ENCODE results near the gene SPG11.
"Not testable (repeated sequence)": the region's sequence is repeated elsewhere in the genome, so short reads cannot be mapped to it uniquely, and the experiment has no call there.

The SPG11 gene

DNA sequence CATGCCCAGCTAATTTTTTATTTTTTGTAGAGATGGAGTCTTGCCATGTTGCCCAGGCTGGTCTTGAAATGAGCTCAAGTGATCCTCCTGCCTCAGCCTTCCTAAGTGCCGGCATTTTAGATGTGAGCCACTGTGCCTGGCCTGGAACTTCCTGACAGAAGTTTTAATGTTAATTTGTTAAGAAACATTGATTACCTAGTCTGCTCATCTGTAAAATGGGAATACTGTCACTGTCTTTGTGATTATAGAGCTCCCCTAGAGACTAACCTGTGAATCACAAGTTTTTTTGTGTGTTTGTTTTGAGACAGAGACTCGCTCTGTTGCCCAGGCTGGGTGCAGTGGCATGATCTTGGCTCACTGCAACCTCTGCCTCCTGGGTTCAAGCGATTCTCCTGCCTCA is 130.8 kb downstream of the SPG11 start:
- no peak overlapping the region for H3K4me3 ChIP-seq (ENCODE audit: insufficient read length, low read depth)
- H3K4me1 ChIP-seq (ENCODE audit: insufficient read depth, insufficient read length), result no peaks in the 10 kb centered on the region
- no peak for TF ChIP-seq YY1 (IDR thresholded peaks at IDR 0.05; ENCODE audit: insufficient read depth, insufficient read length)
- TF ChIP-seq SUZ12 (IDR thresholded peaks at IDR 0.05; ENCODE audit: extremely low read depth, insufficient read depth, insufficient read length), result no peak
- no peak for TF ChIP-seq ZNF274 (IDR thresholded peaks at IDR 0.05; ENCODE audit: low read depth, low read length)
- peaks cover 14% of the 10 kb centered on the region for H3K36me3 ChIP-seq (ENCODE audit: insufficient read depth, insufficient read length, low read length)
- DNase-seq (ENCODE audit: low read depth, low spot score), result no peak
- no peak overlapping the region for H3K9ac ChIP-seq (ENCODE audit: insufficient read length, low read depth)
- H3K9me3 ChIP-seq (ENCODE audit: insufficient read depth, low read length), result no peaks in the 10 kb centered on the region
- H3K27me3 ChIP-seq (ENCODE audit: insufficient read depth, insufficient read length), result no peaks in the 10 kb centered on the region

DNA sequence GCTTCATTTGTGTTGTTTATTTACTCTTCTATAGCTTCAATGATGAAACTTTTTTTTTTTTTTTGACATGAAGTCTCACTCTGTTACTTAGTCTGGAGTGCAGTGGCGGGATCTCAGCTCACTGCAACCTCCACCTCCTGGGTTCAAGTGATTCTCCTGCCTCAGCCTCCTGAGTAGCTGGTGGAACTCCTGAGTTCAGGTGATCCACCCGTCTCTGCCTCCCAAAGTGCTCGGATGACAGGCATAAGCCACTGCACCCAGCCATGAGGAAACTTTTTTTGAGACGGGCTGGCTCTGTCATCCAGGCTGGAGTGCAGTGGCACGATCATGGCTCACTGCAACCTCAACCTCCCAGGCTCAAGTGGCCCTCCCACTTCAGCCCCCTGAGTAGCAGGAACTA is 131.2 kb downstream of the SPG11 start:
- not testable (repeated sequence) for H3K9ac ChIP-seq (ENCODE audit: insufficient read length, low read depth); H3K4me3 ChIP-seq (ENCODE audit: insufficient read length, low read depth); DNase-seq (ENCODE audit: low read depth, low spot score); H3K27me3 ChIP-seq (ENCODE audit: insufficient read depth, insufficient read length); H3K4me1 ChIP-seq (ENCODE audit: insufficient read depth, insufficient read length); H3K9me3 ChIP-seq (ENCODE audit: insufficient read depth, low read length)
- peaks cover 13% of the 10 kb centered on the region for H3K36me3 ChIP-seq (ENCODE audit: insufficient read depth, insufficient read length, low read length)

DNA sequence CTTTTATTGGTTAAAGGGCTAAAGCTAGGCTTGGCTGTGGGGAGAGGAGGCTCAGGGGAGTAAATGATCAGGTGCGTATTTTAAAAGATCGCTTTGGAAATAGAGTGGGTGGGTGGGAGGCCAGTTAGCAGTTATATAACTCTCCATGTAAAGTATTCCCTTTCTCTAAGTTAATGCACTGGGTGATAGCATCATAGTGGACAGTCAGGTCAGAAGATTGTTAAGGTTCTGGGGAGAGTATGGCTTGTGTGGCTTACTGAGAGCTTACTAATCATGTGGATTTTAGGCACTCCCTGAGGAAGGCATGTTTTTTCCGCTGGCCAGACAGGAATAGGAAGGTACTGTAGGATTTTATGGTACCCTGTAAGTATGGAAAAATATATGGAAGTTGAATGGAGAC is 132.8 kb downstream of the SPG11 start:
- TF ChIP-seq ZNF274 (IDR thresholded peaks at IDR 0.05; ENCODE audit: low read depth, low read length) (no peak), YY1 (IDR thresholded peaks at IDR 0.05; ENCODE audit: insufficient read depth, insufficient read length) (no peak), SUZ12 (IDR thresholded peaks at IDR 0.05; ENCODE audit: extremely low read depth, insufficient read depth, insufficient read length) (no peak)
- Histone ChIP-seq H3K36me3 (ENCODE audit: insufficient read depth, insufficient read length, low read length) (peaks cover 15% of the 10 kb centered on the region), H3K9me3 (ENCODE audit: insufficient read depth, low read length) (no peaks in the 10 kb centered on the region), H3K4me1 (ENCODE audit: insufficient read depth, insufficient read length) (no peaks in the 10 kb centered on the region), H3K27me3 (ENCODE audit: insufficient read depth, insufficient read length) (no peaks in the 10 kb centered on the region), H3K9ac (ENCODE audit: insufficient read length, low read depth) (no peak overlapping the region), H3K4me3 (ENCODE audit: insufficient read length, low read depth) (no peak overlapping the region)
- no peak for DNase-seq (ENCODE audit: low read depth, low spot score)

DNA sequence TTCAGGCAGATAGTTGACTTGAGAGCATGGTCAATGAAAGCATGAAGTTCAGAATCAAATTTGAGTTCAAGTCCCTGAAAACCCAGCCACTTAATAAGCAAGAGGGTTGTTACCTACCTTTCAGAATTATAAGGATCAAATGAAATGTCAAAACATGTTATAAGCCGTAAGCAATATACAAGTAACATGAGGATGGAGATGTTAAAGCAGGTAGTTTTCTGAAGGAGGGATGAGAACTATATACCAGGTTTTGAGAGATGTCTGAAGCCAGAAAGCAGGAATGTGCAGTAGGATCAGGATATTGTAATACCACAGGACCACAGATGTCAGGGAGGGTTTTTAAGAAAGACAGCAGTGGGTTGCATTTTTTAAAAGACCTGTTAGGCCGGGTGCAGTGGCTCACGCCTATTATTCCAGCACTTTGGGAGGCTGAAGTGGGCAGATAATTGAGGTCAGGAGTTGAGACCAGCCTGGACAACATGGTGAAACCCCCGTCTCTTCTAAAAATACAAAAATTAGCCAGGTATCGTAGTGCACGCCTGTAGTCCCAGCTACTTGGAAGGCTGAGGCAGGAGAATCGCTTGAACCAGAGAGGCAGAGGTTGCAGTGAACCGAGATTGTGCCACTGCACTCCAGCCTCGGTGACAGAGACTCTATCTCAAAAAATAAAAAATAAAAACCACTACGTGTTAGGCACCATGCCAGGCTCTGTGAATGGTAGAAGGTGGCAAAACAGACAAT is 133.4 kb downstream of the SPG11 start:
- H3K9ac ChIP-seq (ENCODE audit: insufficient read length, low read depth), result no peak overlapping the region
- H3K4me3 ChIP-seq (ENCODE audit: insufficient read length, low read depth), result no peak overlapping the region
- no peaks in the 10 kb centered on the region for H3K27me3 ChIP-seq (ENCODE audit: insufficient read depth, insufficient read length)
- H3K36me3 ChIP-seq (ENCODE audit: insufficient read depth, insufficient read length, low read length), result peaks cover 19% of the 10 kb centered on the region
- H3K9me3 ChIP-seq (ENCODE audit: insufficient read depth, low read length), result no peaks in the 10 kb centered on the region
- H3K4me1 ChIP-seq (ENCODE audit: insufficient read depth, insufficient read length), result no peaks in the 10 kb centered on the region
- TF ChIP-seq YY1 (IDR thresholded peaks at IDR 0.05; ENCODE audit: insufficient read depth, insufficient read length) (no peak), SUZ12 (IDR thresholded peaks at IDR 0.05; ENCODE audit: extremely low read depth, insufficient read depth, insufficient read length) (no peak), ZNF274 (IDR thresholded peaks at IDR 0.05; ENCODE audit: low read depth, low read length) (no peak)
- DNase-seq (ENCODE audit: low read depth, low spot score), result no peak

DNA sequence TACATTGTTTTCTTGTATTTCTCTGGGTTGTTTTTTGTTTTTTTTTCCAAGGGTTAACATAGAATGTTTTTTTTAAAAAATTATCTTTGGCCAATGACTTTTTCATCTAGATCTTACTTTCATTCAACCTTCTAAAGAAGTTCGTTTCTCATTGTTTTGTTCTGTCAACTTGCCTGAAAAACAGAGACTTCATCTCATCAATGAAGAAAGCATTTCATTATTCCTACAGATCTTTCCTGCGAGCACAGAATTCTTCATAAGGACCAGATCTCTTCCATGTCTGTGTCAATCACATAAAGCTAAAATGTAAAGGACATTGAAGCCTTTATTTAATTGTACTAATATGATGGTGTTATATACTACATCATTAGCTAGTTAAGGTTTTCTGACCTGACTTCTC is 136.2 kb downstream of the SPG11 start:
- no peak for TF ChIP-seq SUZ12 (IDR thresholded peaks at IDR 0.05; ENCODE audit: extremely low read depth, insufficient read depth, insufficient read length)
- no peak for TF ChIP-seq YY1 (IDR thresholded peaks at IDR 0.05; ENCODE audit: insufficient read depth, insufficient read length)
- TF ChIP-seq ZNF274 (IDR thresholded peaks at IDR 0.05; ENCODE audit: low read depth, low read length), result no peak
- H3K4me1 ChIP-seq (ENCODE audit: insufficient read depth, insufficient read length), result no peaks in the 10 kb centered on the region
- no peaks in the 10 kb centered on the region for H3K9me3 ChIP-seq (ENCODE audit: insufficient read depth, low read length)
- peaks cover 34% of the 10 kb centered on the region for H3K36me3 ChIP-seq (ENCODE audit: insufficient read depth, insufficient read length, low read length)
- no peak overlapping the region for H3K9ac ChIP-seq (ENCODE audit: insufficient read length, low read depth)
- no peak for DNase-seq (ENCODE audit: low read depth, low spot score)
- no peak overlapping the region for H3K4me3 ChIP-seq (ENCODE audit: insufficient read length, low read depth)
- H3K27me3 ChIP-seq (ENCODE audit: insufficient read depth, insufficient read length), result no peaks in the 10 kb centered on the region

DNA sequence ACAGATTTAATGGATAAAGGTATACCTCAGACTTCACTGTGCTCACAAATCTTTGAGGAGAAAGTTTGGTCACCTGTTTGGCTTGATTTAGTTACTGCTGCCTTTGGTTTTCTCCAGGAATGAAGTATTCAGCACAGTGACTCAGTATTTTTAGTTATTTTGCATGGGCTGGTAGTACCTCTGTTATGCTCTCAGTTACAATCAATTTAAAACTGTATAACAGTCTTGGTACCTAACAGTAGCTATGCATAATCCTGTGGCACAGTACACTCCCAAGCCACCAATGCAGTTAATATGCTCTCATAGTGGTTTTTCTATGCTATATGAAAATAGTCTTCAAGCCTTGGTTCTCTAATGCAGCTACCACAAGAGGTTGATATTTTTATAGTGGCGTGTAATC is 138.4 kb downstream of the SPG11 start:
- no peaks in the 10 kb centered on the region for H3K4me1 ChIP-seq (ENCODE audit: insufficient read depth, insufficient read length)
- peaks cover 43% of the 10 kb centered on the region for H3K36me3 ChIP-seq (ENCODE audit: insufficient read depth, insufficient read length, low read length)
- no peak for DNase-seq (ENCODE audit: low read depth, low spot score)
- no peak for TF ChIP-seq ZNF274 (IDR thresholded peaks at IDR 0.05; ENCODE audit: low read depth, low read length)
- no peak for TF ChIP-seq SUZ12 (IDR thresholded peaks at IDR 0.05; ENCODE audit: extremely low read depth, insufficient read depth, insufficient read length)
- no peak for TF ChIP-seq YY1 (IDR thresholded peaks at IDR 0.05; ENCODE audit: insufficient read depth, insufficient read length)
- H3K9ac ChIP-seq (ENCODE audit: insufficient read length, low read depth), result no peak overlapping the region
- H3K9me3 ChIP-seq (ENCODE audit: insufficient read depth, low read length), result no peaks in the 10 kb centered on the region
- no peaks in the 10 kb centered on the region for H3K27me3 ChIP-seq (ENCODE audit: insufficient read depth, insufficient read length)
- no peak overlapping the region for H3K4me3 ChIP-seq (ENCODE audit: insufficient read length, low read depth)

DNA sequence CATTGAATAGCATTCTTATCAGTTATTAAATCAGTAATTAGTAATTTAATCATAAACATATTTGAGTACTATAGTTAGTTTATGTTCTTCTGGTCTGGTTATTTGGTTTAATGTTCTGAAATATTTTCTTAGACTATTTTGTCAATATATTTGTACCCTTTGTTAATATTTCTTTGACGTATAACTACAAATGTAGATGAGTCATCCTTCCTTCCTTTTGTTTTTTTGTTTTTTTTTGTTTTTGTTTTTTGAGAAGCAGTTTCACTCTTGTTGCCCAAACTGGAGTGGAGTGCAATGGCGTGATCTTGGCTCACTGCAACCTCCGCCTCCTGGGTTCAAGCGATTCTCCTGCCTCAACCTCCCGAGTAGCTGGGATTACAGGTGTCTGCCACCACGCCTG is 143.9 kb downstream of the SPG11 start:
- TF ChIP-seq SUZ12 (IDR thresholded peaks at IDR 0.05; ENCODE audit: extremely low read depth, insufficient read depth, insufficient read length), result no peak
- H3K4me1 ChIP-seq (ENCODE audit: insufficient read depth, insufficient read length), result no peaks in the 10 kb centered on the region

DNA sequence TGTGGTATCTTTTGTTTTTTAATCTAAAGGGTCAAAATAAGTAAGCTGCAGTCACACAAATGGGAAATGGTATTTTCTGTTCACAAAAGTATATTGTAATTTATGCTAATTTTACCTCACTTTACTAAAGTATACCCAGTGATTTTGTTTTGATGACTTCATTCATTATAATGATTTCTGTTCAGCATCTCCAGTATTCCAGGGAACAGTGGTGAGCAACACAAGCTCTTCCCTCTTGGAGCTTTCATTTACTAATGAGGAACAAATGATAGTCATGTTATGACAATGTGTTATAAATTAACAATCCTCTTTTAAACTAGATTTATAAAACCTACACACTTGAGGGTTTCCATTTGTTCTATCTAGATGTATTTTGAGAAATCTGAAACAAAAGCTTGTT is 147.0 kb downstream of the SPG11 start:
- peaks cover 34% of the 10 kb centered on the region for H3K36me3 ChIP-seq (ENCODE audit: insufficient read depth, insufficient read length, low read length)
- H3K4me3 ChIP-seq (ENCODE audit: insufficient read length, low read depth), result no peak overlapping the region
- no peaks in the 10 kb centered on the region for H3K9me3 ChIP-seq (ENCODE audit: insufficient read depth, low read length)
- H3K9ac ChIP-seq (ENCODE audit: insufficient read length, low read depth), result no peak overlapping the region
- no peaks in the 10 kb centered on the region for H3K27me3 ChIP-seq (ENCODE audit: insufficient read depth, insufficient read length)
- DNase-seq (ENCODE audit: low read depth, low spot score), result no peak
- no peaks in the 10 kb centered on the region for H3K4me1 ChIP-seq (ENCODE audit: insufficient read depth, insufficient read length)
- TF ChIP-seq YY1 (IDR thresholded peaks at IDR 0.05; ENCODE audit: insufficient read depth, insufficient read length), result no peak
- no peak for TF ChIP-seq SUZ12 (IDR thresholded peaks at IDR 0.05; ENCODE audit: extremely low read depth, insufficient read depth, insufficient read length)
- no peak for TF ChIP-seq ZNF274 (IDR thresholded peaks at IDR 0.05; ENCODE audit: low read depth, low read length)

More for the DNA sequence above, 143.9 kb downstream of the SPG11 start:
- H3K4me3 ChIP-seq (ENCODE audit: insufficient read length, low read depth), result no peak overlapping the region
- no peak overlapping the region for H3K9ac ChIP-seq (ENCODE audit: insufficient read length, low read depth)
- H3K36me3 ChIP-seq (ENCODE audit: insufficient read depth, insufficient read length, low read length), result peaks cover 42% of the 10 kb centered on the region
- H3K9me3 ChIP-seq (ENCODE audit: insufficient read depth, low read length), result no peaks in the 10 kb centered on the region
- no peak for DNase-seq (ENCODE audit: low read depth, low spot score)
- no peaks in the 10 kb centered on the region for H3K27me3 ChIP-seq (ENCODE audit: insufficient read depth, insufficient read length)

All from NT2/D1 (cell line).